GM18873 (cell line): Measurements from ENCODE around the gene BAHCC1.

ENCODE experiments used
- ATAC-seq: cut with Tn5 transposase; IDR thresholded peaks from one replicate; pipeline ENCODE4 v1.9.1; 2021; ENCODE audit warnings: mild to moderate bottlenecking, moderate library complexity, moderate number of reproducible peaks; ENCODE audit not compliant: unreplicated experiment, low FRiP score

The BAHCC1 gene

DNA sequence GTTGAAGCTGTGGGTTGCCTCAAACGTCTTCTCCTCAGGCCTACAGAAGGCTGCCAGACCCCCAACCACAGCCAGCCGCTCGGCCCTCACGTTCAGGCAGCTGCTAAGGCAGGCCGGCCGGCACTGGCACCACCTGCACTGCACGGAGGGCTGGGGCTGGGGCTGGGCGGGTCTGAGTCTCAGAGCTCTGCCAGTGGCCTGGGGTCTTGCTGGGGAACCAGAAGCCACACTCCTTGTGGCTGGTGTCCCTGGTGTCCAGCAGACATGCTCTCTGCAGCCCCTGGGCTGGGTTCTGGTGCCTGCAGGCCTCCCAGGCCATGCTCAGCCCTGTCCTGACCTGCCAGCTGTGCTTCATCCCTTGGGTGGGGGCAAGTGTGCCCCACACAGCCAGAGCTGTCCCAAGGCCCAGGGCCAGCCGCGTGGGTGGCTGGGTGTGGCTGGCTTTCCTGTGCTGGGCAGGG is 42.0 kb downstream of the BAHCC1 start:
- ATAC-seq = no peak

DNA sequence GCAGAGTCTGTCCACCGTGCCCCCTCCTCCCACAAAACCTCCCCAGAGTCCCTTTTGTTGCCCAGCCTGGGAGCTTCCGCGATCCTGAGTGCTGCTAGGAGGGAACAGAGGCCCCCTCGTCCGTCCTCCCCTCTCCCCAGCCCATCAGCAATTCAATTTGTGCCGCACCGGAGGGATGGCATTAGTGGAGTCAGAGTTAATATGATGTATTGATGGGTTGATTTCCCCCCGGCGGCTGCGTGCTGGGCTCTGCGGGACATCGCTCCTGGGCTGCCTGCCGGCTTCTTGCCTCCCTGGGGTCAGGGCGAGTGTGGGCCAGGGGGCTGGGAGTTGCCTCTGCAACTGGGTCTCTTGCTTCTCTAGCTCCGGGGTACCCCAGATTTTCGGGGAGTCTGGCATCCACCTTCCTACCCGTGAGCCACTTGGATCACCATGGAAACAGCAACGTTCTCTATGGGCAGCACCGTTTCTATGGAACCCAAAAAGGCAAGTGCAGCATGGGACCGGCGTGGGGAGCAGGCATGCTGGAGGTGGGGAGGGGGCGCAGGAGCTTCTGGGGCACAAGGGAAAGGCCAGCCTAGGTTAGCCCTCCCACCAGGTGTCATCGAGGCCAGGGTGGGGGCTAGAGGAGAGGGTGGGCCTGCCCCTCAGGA is 42.9 kb downstream of the BAHCC1 start:
- no peak for ATAC-seq

GRCh38 chr17:81438688-81439087 is 43.4 kb downstream of the BAHCC1 start:
- ATAC-seq = no peak

GRCh38 chr17:81440051-81440471 is 44.8 kb downstream of the BAHCC1 start:
- no peak for ATAC-seq

DNA sequence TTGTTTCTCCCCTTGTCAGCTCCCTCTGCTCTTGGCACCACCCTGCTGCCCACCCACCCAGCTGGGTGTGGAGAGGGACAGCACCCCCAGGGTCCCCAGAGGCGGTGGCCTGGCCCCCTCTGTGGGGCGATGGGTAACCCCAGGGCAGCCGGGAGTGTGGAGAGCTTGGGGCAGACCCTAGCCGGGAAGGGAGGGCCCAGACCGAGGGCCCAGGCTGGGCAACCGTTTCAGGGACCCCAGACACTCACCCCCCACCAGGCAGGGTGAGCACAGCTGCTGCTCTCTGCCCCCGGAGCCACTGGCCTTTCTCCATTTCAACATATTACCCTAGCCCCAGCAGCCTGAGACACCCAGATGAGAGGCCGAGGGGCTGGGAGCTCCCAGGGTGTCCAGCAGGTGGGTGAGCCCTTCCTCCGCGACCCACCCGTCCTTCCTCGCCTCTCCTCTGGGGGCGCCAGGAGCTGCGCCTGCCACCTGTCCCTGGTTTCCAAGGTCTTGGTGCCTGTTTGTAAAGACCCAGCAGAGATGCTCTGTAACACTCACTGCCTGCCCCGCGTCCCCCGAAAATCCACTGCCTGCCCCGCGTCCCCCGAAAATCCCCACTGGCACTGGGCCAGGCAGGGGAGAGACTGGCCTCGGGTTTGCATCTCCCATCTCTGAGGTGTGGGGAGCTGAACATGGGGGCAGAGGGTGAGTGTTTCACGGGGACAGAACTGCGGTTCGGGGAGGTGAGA is 45.4 kb downstream of the BAHCC1 start:
- no peak for ATAC-seq

DNA sequence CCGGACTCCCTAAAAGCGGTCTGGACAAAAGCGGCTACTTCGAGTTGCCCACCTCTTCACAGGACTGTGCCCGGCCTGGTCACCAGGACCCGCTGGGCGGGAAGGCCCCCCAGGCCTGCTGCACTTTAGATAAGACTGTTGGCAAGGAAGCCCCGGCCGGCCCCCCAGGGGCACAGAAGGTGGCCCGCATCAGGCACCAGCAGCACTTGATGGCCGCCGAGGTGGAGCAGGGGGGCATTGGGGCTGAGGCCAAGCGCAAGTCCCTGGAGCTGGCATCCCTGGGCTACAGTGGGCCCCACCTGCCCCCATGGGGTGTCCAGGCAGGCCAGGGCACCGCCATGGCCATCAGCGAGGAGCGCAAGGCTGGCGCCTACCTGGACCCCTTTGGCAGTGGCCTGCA is 47.5 kb downstream of the BAHCC1 start:
- ATAC-seq = no peak

DNA sequence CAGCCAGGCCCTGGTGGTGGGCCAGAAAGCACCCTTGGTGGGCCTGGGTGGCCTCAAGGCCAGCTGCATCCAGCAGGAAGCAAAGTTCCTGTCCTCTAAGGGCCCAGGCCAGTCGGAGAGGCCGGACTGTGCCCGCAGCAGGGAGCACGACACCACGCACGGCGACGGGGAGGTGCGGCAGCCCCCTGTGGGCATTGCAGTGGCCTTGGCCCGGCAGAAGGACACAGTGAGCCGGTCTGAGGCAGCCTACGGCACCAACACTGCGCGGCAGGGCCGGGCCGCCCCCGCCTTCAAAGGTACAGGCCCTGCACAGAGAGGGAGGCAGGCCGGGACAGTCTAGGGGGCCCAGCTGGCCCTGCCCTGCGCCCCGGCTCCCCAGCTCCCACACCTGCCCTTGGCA is 48.0 kb downstream of the BAHCC1 start:
- ATAC-seq = no peak

DNA sequence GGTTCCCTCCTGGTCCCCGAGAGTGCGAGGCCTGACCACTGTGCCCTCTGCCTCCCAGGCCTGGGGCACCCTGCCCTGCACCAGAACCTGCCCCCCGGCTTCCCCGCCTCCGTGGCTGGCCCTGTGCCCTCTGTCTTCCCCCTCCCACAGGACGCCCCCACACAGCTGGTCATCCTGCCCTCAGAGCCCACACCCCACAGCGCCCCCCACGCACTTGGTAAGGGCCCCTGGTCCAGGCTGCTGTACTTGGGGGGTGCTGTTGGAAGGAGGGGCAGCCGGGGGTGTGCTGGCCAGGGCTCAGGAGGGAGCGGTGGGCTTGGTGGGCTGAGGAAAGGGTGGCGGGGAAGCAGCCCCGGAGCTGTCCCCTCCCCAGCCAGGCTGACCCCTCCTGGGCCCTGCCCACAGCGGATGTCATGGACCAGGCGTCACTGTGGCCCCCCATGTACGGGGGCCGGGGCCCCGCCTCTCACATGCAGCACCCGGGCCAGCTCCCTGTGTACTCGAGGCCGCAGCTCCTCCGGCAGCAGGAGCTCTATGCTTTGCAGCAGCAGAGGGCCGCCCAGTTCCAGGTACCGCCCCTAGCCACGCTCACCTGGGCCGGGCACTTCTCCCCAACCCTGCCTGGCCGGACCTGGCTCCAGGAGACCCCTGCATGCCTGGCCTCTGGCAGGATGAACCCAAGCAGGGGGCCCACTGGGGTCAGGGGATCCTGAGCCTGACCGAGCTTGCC is 49.5 kb downstream of the BAHCC1 start:
- no peak for ATAC-seq

- no peak for ATAC-seq
These were observed 50.6 kb downstream of the BAHCC1 start for GRCh38 chr17:81445642-81446503.

- ATAC-seq = no peak
These were observed 52.2 kb downstream of the BAHCC1 start for GRCh38 chr17:81447331-81447933.

DNA sequence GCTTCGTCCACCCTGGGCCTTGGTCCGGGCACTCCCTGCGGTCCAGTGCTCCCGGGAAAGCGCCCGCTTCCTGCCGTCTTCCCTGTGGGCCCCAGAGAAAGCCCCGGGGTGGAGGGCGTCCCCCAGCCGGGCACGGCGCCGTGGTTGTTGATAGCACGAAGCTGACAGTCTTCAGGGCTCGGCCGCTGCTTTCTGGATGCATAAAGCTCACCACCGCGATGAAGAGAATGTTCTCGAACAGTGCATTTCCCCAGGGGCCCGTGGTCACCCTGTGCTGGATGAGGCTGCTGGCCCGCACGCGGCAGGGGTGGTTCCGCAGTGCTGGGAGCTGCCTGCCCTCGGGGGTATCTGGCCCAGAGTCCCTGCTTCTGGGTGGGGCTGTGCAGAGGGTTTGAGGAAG is 53.2 kb downstream of the BAHCC1 start:
- ATAC-seq = no peak

- ATAC-seq = no peak
These were observed 53.7 kb downstream of the BAHCC1 start for GRCh38 chr17:81448950-81449349.

- ATAC-seq = no peak
These were observed 54.1 kb downstream of the BAHCC1 start for GRCh38 chr17:81449351-81449750.

- ATAC-seq = no peak
These were observed 56.6 kb downstream of the BAHCC1 start for GRCh38 chr17:81451823-81452222.

DNA sequence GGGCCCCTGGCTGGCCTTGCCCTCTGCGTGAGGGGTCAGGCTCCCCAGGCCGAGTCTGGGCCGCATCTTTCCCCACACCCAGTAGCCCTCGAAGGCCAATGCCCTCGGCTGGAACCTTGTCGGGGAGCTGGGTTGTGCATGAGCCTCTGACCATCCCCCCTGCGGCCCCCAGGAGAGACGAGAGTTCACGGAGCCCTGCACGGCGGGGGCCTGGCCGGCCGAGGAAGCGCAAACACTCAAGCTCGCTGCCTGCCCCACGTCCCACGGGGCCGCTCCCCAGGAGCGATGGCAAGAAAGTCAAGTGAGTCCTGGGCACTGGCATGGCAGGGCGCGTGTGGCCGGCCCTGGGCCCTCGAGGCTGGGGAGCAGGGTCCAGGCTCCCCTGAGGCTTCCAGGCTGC is 57.3 kb downstream of the BAHCC1 start:
- no peak for ATAC-seq

GRCh38 chr17:81453076-81453475 is 57.8 kb downstream of the BAHCC1 start:
- no peak for ATAC-seq

- no peak for ATAC-seq
These were observed 58.5 kb downstream of the BAHCC1 start for GRCh38 chr17:81453712-81454111.

GRCh38 chr17:81454473-81454872 is 59.2 kb downstream of the BAHCC1 start:
- no peak for ATAC-seq

GRCh38 chr17:81455387-81455786 is 60.1 kb downstream of the BAHCC1 start:
- ATAC-seq = no peak

- no peak for ATAC-seq
These were observed 60.8 kb downstream of the BAHCC1 start for GRCh38 chr17:81456091-81456490.
